GM19452 (cell line): ENCODE results near the gene MITD1.
"Not testable (repeated sequence)": the region's sequence is repeated elsewhere in the genome, so short reads cannot be mapped to it uniquely, and the experiment has no call there.

Experiments used
- ATAC-seq: cut with Tn5 transposase; IDR thresholded peaks from one replicate; pipeline ENCODE4 v1.9.1; 2021; ENCODE audit not compliant: unreplicated experiment

The MITD1 gene

DNA sequence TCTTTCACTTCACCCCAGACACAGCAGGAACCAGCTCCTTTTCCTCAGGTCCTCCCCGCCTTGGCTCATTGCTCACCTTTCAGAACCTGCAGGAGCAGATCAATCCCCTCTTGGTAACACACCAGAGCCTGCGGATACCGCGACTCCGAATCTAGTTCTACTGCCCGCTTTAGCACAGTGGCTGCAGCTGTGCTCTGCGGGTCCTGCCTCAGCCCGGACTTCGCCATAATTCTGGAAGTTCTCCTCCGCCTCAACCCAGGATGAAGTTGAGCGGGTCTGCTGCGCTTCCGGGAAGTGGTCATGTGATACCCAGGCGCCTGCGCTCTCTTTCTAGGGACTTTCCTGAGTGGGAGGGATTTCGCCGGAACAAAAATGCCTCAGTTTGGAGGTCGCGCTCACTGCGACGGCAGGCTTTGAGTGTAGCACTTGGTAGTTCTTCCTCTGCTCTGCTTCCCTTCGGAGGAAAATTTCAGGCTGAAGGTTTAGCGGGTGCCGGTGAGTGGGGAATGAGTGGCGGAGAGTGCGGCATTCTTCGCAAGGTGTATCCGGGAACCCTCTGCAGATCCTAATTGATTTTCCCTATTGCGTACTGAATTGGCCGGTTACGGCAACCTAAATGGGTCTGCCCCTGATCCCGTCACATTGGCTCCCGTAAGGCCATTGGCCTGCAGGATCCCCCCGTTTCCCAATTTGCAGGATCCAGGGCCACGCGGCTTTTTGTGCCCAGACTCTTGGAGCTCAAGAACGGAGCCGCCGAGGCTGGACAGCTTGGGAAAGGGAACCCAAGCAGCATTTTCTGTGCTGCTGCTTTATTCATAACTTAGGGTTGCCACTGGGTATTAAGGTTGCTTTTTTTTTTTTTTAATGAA lies at the start of gene MITD1, which contains the start of gene MRPL30:
Gene MITD1 (minus strand): TSS at position 304 of the 869 bp plus-strand sequence. CDS start 77 bp downstream, at position 227.
Gene MRPL30 (plus strand): TSS at position 430 of the 869 bp plus-strand sequence. CDS start 5,020 bp downstream, outside the sequence.
- ATAC-seq = peak; percentile 93

DNA sequence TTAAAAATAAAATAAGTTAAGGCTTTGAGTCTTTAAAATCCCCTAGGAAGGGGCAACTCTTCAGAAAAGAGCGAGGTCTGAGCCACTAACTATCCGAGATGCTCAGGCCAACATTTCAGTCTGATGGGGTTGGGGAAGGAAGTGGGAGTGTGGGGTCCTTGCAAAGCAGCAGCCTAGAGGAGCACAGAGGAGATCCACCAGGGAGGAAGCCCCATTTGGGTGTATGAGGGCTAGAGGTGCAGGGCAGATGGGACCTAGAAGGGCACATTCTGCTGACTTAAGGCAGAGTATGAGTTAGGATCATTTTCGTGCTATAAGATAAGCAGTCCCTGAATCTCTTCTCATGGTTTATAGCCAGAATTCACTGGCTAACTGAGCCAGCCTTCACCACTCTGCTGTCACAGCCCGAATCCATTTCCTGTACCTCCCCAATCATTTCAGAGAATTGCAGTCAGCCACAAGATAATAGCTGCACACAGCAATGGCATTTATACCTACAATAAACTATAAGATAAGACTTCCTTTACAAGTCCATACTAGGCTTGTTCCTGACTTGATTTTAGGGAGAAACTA lies 37.2 kb upstream of the MITD1 start:
- ATAC-seq = no peak

DNA sequence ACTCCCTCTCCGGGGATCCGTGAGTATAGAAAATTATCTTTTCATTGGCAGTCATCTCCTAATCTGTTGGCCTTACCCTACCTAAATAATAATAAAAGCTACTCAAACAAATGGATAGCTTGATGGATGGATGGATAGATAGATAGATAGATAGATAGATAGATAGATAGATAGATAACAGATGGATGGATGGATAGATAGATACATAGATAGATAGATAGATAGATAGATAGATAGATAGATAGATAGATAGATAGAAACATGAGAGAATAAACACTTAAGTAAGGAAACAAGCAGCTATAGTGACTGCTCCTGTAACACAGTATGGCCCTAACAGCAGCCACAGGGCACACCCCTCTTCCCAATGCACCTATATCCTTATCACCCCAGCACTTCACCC lies 35.2 kb upstream of the MITD1 start:
- no peak for ATAC-seq

DNA sequence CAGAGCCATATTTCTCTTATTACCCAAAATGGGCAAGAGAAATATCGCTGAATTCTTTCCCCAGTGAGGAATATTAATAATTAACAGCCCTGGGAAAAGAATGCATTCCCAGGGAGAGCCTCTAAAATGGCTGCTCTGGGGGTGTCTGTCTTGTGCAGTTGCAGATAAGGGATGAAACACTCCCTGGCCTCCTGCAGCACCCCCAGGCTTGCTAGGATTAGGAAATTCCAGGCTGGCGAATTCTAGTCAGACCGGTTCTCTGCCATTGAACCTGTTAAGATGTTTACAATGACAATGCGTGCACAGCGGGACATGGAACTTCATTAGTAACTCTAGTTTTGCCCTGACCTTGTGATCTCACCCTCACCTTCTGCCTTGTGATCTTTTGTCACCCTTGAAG lies 24.6 kb upstream of the MITD1 start:
- no peak for ATAC-seq

DNA sequence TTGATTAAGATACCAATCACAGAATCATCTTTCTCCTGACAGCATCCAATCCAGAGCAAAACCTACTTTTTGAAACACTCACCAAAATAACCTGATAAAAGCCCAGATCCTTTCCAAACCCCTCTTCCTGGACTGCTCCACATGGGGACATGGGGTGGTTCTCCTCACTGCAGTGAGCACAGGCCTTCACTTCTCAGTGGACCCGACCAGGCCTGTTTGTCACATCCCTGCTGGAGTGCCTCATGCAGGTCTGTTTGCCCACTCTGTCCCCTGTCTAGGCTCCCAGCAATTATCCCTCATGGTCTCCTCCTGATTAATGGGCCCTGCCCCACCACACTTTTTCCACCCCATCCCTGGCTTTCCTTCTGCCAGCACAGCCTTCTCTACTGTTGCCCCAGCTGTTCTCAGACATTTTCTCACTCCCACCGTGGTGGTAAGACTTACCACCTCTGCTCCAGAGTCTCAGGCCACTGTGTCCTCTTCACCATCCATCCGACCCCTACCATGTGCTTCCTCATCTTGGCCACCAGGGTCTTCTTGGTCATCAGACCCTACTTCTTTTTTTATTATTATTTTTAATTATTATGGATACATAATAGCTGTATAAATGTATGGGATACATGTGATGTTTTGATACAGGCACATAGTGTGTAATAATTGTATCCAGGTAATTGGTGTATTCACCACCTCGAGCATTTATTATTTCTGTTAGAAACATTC lies 21.3 kb upstream of the MITD1 start:
- ATAC-seq = no peak

DNA sequence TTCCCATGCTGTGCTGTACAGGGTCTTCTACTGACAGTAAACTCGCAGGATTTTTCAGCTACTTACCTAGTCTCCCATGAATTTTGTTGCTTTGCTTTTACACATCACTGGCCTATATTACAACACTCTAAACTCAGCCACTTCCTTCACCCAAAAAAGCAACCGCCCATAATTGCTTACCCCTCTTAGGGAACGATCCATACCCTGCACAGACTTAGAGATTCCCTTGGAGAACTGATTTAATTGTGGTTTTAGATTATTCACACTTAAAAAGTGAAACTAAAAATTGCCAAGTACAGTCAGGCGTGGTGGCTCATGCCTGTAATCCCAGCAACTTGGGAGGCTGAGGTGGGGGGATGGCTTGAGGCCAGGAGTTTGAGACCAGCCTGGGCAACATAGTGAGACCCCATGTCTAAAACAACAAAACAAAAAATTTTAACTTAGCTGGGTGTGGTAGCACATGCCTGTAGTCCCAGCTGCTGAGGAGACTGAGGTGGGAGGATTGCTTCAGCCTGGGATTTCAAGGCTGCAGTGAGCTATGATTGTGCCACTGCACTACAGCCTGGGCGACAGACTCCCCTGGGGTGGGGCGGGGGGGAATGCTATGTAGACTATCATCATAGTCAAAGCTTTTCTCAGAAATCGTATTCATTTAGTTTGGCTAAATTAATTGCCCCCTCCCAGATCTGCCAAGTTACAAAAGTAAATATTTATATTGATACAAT lies 19.4 kb upstream of the MITD1 start:
- ATAC-seq = no peak

DNA sequence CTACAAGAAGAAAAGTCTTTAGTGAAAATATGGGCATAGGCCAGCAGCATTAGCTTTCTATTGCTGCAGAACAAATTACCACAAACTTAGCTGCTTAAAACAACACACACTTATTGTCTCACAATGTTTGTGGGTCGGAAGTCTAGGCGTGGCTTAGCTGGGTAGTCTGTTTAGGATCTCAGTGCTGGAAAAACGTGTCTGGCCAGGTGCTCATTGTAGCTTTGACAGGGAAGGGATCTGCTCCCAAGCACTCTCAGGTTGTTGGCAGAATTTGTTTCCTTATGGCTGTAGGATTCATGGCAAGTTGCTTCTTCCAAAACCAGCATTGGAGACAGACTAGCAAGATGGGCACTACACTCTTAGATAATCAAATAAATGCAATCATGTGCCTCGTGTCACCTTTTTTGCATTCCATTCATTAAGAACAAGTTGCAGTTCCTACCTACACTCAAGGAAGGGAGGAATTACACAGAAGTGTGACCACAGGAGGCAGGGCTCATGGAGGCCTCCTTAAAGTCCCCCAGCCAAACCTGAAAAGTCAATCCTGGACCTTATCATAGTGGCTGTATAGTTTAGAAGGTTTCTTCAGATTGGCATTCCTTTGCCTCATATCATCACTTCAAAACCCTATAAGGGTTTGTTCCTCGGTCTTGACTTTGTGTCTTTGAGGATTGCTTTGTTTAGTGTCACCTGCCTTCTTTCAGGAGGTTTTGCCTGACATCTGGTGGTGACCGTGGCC lies 17.4 kb upstream of the MITD1 start:
- ATAC-seq = no peak

DNA sequence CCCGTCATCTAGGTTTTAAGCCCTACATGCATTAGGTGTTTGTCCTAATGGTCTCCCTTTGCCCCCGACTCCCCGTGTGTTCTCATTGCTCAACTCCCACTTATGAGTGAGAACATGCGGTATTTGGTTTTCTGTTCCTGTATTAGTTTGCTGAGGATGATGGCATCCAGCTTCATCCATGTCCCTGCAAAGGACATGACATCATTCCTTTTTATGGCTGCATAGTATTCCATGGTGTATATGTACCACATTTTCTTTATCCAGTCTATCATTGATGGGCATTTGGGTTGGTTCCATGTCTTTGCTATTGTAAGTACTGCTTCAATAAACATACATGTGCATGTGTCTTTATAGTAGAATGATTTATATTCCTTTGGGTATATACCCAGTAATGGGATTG lies 11.5 kb upstream of the MITD1 start:
- ATAC-seq = not testable (repeated sequence)

DNA sequence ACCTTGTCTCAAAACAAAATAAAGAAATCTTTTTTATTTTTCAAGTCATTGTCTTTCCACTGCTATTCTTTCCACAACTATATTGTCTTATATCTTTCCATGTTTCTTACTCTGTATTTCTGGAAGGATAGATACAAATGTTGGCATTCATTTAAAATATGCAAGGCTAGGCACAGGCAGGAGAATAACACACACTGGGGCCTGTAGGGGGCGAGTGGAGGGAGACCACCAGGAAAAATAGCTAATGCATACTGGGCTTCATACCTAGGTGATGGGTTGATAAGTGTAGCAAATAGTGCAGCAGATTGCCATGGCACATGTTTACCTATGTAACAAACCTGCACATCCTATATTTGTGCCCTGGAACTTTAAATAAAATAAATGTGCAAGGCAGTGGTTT lies 9.7 kb upstream of the MITD1 start:
- ATAC-seq = no peak

GRCh38 chr2:99188357-99188756 lies 7.5 kb upstream of the MITD1 start:
- ATAC-seq = no peak

- ATAC-seq = no peak
Observed at GRCh38 chr2:99187011-99187410, 6.2 kb upstream of the MITD1 start.

DNA sequence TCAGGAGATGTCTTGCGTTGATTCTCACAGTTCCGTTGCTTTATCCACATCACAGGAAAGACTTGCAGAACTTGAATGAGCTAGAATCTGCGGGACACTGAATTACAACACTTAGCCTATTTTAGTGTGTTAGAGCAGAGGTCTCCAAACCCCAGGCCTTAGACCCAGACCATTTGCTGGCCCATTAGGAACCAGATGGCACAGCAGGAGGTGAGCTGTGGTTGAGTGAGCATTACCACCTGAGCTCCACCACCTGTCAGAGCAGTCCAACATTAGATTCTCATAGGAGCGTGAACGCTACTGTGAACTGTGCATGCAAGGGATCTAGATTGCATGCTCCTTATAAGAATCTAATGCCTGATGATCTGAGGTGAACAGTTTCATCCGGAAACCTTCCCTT lies 4.0 kb upstream of the MITD1 start:
- ATAC-seq = no peak

DNA sequence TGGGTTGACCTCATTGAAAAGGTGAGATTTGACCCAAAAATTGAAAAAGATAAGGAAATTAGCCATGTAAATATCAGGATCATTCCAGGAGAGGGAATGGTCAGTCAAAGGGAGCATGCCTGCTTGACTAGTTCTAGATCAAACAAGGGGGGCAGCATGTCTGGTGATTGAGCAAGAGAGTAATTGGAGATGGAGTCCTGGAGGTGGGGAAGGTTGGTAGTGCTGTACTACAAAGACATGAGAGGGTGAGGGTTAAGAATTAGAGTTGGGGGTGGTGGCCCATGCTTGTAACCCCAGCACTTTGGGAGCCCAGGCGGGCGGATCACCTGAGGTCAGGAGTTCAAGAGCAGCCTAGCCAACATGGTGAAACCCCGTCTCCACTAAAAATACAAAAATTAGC lies 2.2 kb upstream of the MITD1 start:
- ATAC-seq = no peak

DNA sequence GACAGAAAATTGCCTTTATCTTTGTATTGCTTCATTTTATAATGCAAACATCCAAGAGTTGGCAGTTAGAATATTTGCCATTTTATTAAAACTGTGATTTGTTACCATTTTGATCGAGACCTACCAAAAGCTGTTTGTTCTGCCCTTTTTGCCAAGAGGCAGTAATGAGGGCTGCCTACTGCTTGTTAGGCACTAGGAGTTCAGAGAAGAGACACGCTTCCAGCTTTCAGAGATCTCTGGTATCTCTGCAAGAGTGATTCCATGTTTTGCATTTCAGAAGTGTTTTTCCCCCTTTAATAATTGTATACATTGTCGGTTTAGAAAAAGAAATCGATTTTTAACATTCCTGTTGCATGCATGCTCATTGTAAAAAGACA lies 754 bp upstream of the MITD1 start:
- ATAC-seq = no peak

DNA sequence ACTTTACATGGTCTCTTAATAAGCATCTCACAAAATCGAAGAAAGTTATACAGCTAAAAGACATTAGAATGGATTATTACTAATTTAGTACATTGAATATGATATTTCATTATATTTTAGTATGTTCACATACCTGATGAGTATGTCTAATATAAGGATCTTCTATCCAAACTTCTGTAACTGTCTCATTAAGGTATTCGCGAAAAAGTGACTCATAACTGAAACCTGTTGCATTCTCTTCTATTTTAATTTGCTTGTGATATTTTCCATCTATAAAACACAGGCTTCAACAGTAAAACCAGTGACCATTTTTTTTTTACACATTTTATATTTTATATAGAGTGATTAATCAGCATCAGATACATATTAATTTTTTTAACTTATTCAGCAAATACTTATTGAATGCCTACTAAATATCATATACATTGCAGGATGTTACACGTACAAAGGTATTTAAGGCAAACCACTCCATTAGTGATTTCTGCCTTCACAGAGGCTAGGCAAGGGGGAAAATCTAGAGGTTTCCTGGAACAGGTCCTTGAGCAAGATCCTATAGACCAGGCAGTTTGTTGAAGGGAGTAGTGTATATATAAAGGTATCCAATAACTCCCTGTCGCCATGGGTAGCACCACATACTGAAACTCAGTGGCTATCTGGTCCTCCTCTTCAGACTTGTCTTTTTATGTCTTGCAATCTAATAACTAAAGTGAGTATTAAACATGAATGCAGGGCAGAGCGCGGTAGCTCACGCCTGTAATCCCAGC lies 9.3 kb downstream of the MITD1 start:
- ATAC-seq = no peak

DNA sequence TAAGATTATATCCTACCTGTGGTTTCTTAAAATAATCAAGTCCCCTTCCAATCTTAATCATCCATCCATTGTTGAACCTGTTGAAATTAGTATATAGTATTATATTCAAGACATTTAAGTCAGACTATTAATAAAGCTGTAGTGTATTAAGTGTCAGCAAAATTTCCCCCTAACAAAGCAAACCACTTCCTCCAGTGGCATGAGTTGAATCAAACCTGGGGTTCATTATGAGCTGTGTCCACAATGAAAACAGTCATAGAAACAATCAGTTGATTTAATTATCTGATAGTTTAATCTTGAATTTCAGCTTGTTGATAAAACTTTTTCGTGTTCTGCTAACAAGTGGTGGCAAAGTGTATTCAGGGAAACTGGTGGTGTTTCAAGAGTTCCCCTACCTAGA lies 11.3 kb downstream of the MITD1 start:
- ATAC-seq = no peak

DNA sequence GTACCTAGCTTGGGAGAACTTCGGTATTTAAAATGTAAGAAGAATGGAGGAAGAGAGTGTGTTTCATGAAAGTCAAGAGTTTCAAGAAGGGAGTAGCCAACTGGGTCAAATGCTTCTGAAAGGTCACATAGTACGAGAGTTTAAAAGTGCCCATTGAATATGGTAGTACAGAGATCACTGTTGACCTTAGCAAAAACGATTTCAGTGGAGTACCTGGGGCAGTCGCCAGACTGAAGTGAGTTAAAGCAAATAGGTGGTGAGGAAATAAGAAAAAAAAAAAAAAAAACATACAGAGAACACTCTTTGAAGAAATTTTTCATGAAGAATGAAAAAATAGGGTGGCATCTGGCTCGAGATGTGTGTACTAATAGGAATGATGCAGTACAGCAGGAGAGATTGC lies 14.6 kb downstream of the MITD1 start:
- no peak for ATAC-seq

- no peak for ATAC-seq
Observed at GRCh38 chr2:99159594-99159993, 21.3 kb downstream of the MITD1 start.

DNA sequence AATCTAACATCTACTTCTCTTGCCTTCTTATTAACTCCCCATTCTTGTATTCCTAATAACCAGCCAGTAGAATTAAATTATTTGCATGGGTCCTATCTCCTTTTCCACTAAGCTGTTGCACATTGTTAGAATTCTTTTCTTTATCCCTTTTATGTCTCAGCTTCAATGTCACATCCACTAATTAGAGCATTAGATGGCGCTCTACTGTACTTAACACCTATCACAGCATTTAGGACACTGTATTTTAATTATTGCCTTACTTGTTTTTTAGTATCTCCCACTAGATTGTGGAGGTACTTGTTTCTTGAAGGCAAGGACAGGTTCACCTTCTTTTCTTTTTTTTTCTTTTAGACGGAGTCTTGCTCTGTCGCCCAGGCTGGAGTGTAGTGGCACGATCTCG lies 22.3 kb downstream of the MITD1 start:
- no peak for ATAC-seq

- no peak for ATAC-seq
Observed at GRCh38 chr2:99156891-99157290, 24.0 kb downstream of the MITD1 start.
